Measurements from ENCODE around the gene ACOX1.

The ACOX1 gene

DNA sequence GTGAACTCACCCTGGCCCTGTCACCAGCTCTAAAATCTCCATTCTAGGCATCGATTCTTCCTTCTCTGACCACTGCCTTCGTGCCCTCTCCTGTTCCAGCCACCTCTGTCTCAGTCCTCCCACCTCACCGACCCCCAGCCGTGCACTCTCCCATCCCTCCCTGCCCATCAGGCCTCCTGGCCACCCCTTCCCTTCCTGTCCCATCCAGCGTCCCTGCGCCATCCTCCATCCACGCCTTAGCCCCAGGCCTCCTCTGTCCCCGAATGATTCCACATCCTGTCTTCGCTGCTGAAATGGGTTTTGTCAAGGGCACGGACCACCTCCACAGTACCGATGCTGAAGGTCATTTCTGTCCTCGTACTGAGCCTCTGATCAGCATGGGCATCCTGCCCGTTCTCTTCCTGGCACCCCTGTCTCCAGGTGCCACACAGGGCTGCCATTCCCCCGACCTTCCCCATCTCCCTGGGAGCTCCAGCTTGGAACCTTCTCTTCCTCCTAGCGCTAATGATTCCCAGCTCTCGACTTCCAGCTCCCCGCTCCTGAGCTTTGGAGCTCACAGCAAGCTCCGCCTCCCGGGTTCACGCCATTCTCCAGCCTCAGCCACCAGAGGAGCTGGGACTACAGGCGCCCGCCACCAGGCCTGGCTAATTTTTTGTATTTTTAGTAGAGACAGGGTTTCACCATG is 84.8 kb downstream of the ACOX1 start (continued):
- TF ChIP-seq ZNF341 (tag by site-specific recombination; IDR thresholded peaks at IDR 0.05; ENCODE audit: low read depth), result peak; percentile 63

DNA sequence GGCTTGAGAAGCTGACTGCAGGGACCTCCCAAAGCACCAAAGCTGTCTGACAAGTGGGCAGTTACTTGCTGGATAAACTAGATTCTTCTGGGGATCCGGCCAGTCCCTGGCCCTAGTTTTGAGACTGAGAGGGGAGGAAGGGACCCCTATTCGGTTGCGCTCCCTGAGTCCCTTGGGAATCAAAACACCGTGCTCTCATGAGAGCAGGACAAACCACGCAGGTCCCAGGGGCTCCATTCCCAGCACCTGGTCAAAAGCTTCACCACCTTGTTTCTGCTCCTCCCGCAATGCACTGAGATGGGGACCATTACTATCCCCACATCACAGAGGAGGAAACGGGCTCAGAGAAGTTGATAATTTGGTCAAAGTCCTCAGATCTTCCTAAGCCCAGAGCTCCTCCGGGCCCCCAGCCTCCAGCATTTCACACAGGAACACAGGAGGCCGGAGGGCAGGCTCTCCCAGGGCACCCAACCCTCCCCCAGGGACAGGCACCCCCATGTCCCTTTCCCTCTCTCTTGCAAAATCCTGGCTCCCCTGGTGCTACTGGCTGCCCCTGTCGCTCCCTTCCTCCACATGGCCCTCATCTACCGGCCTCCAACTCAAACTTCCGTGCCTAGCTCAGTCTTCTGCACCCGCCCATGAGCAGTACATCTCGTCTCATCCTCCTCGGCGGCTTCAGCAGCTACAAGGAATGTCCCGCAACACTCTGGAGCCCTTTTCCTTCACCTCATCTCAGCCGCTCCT is 85.5 kb downstream of the ACOX1 start:
- Histone ChIP-seq H3K27ac (ENCODE audit: extremely low read depth, low read depth, low read length) (no peak overlapping the region), H3K36me3 (ENCODE audit: control insufficient read depth in 2 of 2, insufficient read depth in 1 of 2, low read length in 2 of 2) (peaks cover 13 to 48% of the 10 kb centered on the region in 2 experiments; a peak in 2 of 3 replicates), H3K4me3 (ENCODE audit: low read depth, low read length) (no peak overlapping the region), H3K9me3 (ENCODE audit: control insufficient read depth, insufficient read depth, low read depth, low read length) (no peaks in the 10 kb centered on the region), H3K4me1 (ENCODE audit: control insufficient read depth, insufficient read depth, low read length) (peaks cover 10% of the 10 kb centered on the region)
- POLR2A ChIA-PET, result interaction anchor here (0.5 to 2.2 kb wide), 8 partner anchors 11 to 88 kb away, joined by 3 to 20 read pairs (median 4); partner anchors contain the start of gene WBP2
- CTCF ChIA-PET, result interaction anchor here (0.6 to 1.9 kb wide), 7 partner anchors 12 to 133 kb away, joined by 3 to 8 read pairs (median 3); partner anchors contain the start of genes CDK3 and MRPL38
- TF ChIP-seq, protein P1, sequence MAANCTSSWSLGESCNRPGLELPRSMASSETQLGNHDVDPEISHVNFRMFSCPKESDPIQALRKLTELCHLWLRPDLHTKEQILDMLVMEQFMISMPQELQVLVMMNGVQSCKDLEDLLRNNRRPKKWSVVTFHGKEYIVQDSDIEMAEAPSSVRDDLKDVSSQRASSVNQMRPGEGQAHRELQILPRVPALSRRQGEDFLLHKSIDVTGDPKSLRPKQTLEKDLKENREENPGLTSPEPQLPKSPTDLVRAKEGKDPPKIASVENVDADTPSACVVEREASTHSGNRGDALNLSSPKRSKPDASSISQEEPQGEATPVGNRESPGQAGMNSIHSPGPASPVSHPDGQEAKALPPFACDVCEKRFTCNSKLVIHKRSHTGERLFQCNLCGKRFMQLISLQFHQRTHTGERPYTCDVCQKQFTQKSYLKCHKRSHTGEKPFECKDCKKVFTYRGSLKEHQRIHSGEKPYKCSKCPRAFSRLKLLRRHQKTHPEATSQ (tag by site-specific recombination; IDR thresholded peaks at IDR 0.05), result no peak
- TF ChIP-seq HIC1 (tag by site-specific recombination; IDR thresholded peaks at IDR 0.05) (no peak), ZNF580 (tag by site-specific recombination; IDR thresholded peaks at IDR 0.05) (no peak), BCL11A (tag by site-specific recombination; IDR thresholded peaks at IDR 0.05; ENCODE audit: low read depth) (no peak), ZNF521 (tag by site-specific recombination; IDR thresholded peaks at IDR 0.05) (no peak)
- TF ChIP-seq, protein P2, sequence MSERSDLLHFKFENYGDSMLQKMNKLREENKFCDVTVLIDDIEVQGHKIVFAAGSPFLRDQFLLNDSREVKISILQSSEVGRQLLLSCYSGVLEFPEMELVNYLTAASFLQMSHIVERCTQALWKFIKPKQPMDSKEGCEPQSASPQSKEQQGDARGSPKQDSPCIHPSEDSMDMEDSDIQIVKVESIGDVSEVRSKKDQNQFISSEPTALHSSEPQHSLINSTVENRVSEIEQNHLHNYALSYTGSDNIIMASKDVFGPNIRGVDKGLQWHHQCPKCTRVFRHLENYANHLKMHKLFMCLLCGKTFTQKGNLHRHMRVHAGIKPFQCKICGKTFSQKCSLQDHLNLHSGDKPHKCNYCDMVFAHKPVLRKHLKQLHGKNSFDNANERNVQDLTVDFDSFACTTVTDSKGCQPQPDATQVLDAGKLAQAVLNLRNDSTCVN (tag by site-specific recombination; optimal IDR thresholded peaks at IDR 0.05), result no peak

DNA sequence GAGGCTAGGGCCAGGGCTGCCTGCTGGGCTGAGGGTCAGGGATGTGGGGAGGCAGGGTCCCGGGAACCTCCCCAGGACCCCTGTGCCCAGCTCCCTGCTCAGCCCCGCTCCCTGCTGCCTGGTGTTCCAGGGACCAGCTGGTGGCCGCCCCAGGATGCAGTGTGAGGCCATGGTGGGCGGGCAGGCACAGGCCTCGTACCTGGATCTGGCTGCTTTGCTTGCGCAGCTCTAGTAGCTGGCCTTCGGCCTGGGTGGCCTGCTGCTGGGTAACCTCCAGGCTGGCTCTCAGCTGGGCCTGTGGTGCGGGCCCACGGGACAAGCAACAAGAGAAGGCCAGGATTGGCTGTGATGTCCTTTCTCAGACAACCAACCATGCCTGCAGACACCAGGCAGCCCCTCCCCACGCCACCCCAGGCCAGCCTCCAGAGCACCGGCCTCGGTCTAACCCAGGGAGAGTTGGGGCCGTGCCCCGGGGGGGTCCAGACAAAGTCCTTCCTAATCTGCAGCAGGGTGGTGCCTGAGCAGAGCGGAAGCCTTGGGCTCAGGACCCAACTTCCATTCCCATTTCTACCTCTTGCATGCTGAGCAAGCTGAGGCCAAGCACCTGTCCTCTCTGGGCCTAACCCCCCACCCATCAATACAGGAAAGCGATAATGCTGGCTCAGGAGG is 86.3 kb downstream of the ACOX1 start:
- H3K36me3 ChIP-seq (ENCODE audit: control insufficient read depth in 2 of 2, insufficient read depth in 1 of 2, low read length in 2 of 2), result peaks cover 11 to 40% of the 10 kb centered on the region in 2 experiments; a peak in 2 of 3 replicates
- no peak overlapping the region for H3K27ac ChIP-seq (ENCODE audit: extremely low read depth, low read depth, low read length)
- CTCF ChIA-PET, result interaction anchor here (0.6 to 1.9 kb wide), 4 partner anchors 12 to 409 kb away, joined by 3 to 8 read pairs (median 6); partner anchors contain the start of gene MRPL38
- H3K9me3 ChIP-seq (ENCODE audit: control insufficient read depth, insufficient read depth, low read depth, low read length), result no peaks in the 10 kb centered on the region
- POLR2A ChIA-PET, result interaction anchor here (0.8 to 2.2 kb wide), 8 partner anchors 10 to 87 kb away, joined by 3 to 20 read pairs (median 3); partner anchors contain the start of genes TRIM47 and WBP2
- H3K4me3 ChIP-seq (ENCODE audit: low read depth, low read length), result no peak overlapping the region
- H3K4me1 ChIP-seq (ENCODE audit: control insufficient read depth, insufficient read depth, low read length), result peaks cover 10% of the 10 kb centered on the region
- TF ChIP-seq HIC1 (tag by site-specific recombination; IDR thresholded peaks at IDR 0.05) (no peak), ZIC2 (tag by site-specific recombination; IDR thresholded peaks at IDR 0.05) (peak; percentile 61; the same call in 1 of the 2 replicates), ZNF514 (tag by site-specific recombination; IDR thresholded peaks at IDR 0.05) (no peak), ZFP69B (tag by site-specific recombination; IDR thresholded peaks at IDR 0.05) (peak; percentile 62; the same call in 1 of the 2 replicates)
- TF ChIP-seq, protein P3, sequence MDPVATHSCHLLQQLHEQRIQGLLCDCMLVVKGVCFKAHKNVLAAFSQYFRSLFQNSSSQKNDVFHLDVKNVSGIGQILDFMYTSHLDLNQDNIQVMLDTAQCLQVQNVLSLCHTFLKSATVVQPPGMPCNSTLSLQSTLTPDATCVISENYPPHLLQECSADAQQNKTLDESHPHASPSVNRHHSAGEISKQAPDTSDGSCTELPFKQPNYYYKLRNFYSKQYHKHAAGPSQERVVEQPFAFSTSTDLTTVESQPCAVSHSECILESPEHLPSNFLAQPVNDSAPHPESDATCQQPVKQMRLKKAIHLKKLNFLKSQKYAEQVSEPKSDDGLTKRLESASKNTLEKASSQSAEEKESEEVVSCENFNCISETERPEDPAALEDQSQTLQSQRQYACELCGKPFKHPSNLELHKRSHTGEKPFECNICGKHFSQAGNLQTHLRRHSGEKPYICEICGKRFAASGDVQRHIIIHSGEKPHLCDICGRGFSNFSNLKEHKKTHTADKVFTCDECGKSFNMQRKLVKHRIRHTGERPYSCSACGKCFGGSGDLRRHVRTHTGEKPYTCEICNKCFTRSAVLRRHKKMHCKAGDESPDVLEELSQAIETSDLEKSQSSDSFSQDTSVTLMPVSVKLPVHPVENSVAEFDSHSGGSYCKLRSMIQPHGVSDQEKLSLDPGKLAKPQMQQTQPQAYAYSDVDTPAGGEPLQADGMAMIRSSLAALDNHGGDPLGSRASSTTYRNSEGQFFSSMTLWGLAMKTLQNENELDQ (tag by site-specific recombination; IDR thresholded peaks at IDR 0.05; ENCODE audit: low read depth), result no peak

Data from HEK293 (cell line).